Spleen (tissue), 11 donors: Measurements from ENCODE around the gene NABP1. TPM values are rescaled to one million over a fixed set of nuclear protein-coding genes. Genes with fewer than 3 reads are reported as not detected.

ENCODE experiments used
- DNase-seq: peaks from one replicate; pipeline ENCODE4 v3.0.0-alpha.2; 2020
- H3K27ac ChIP-seq, 8 donors: fragments of 200-600 bp; sonication (generic) in 7 of 8; 1 replicate in 4 of 8; 2 replicates in 4 of 8; pipeline versions ENCODE4 v1.5.0 to v1.8.0; 2016 to 2021; ENCODE audit warnings: inconsistent platforms in 4 of 8, mild to moderate bottlenecking in 4 of 8, moderate library complexity in 1 of 8
- H3K27me3 ChIP-seq, 7 donors: fragments of 200-600 bp; sonication (generic) in 6 of 7; replicated peaks in 1 of 7; 1 replicate in 4 of 7; 2 replicates in 3 of 7; pipeline versions ENCODE4 v1.5.0 to v1.8.0; 2016 to 2021; ENCODE audit warnings: inconsistent platforms in 3 of 7, mild to moderate bottlenecking in 1 of 7
- H3K36me3 ChIP-seq, 6 donors: fragments of 200-600 bp; sonication (generic) in 5 of 6; 1 replicate in 4 of 6; 2 replicates in 2 of 6; pipeline versions ENCODE4 v1.5.0 to v1.8.0; 2016 to 2021; ENCODE audit warnings: inconsistent platforms in 2 of 6
- H3K4me1 ChIP-seq, 6 donors: fragments of 200-600 bp; sonication (generic) in 5 of 6; 1 replicate in 3 of 6; 2 replicates in 3 of 6; pipeline versions ENCODE4 v1.5.0 to v1.8.0; 2016 to 2021; ENCODE audit warnings: inconsistent platforms in 3 of 6
- H3K4me3 ChIP-seq, 8 donors: fragments of 200-600 bp; sonication (generic) in 7 of 8; 1 replicate in 4 of 8; 2 replicates in 4 of 8; pipeline versions ENCODE4 v1.5.0 to v1.8.0; 2016 to 2021; ENCODE audit warnings: inconsistent platforms in 4 of 8, mild to moderate bottlenecking in 4 of 8, moderate library complexity in 2 of 8
- H3K9me3 ChIP-seq, 8 donors: fragments of 200-600 bp; sonication (generic) in 7 of 8; 1 replicate in 4 of 8; 2 replicates in 4 of 8; pipeline versions ENCODE4 v1.5.0 to v1.8.0; 2016 to 2021; ENCODE audit warnings: inconsistent platforms in 4 of 8
- POLR2A ChIP-seq, 3 donors: fragments of 450-650 bp; IDR thresholded peaks; one replicate each; pipeline ENCODE4 v1.5.1; 2017; ENCODE audit warnings: antibody characterized with exemption in 3 of 3, mild to moderate bottlenecking in 1 of 3
- POLR2AphosphoS5 ChIP-seq, 3 donors: sonication (generic); formaldehyde crosslinking; IDR thresholded peaks; one replicate each; pipeline ENCODE4 v1.5.1; 2017; ENCODE audit warnings: antibody characterized with exemption in 3 of 3
- WGBS, 5 donors: extraction: QIAGEN DNeasy Blood & Tissue Kit in 3 of 5; methylation state at CpG; one replicate each; pipeline versions ENCODE4 v1.1.5 to v1.1.7; 2013 to 2018; 5-methylcytosine and 5-hydroxymethylcytosine counted together
- intact Hi-C: fragments of 100-400 bp; cut with DNase I; formaldehyde crosslinking; loops from one replicate; pipeline ENCODE4 v1.15.0; 2023; ENCODE audit warnings: low total_unique reads
- polyA plus RNA-seq, 3 donors: library from polyadenylated mRNA; stranded (reverse); fragments of 200-250 nt; gene quantifications; one replicate each; pipeline ENCODE4 v1.2.1, GENCODE V29; 2013
- total RNA-seq, 7 donors: library from RNA; depleted of rRNA in 3 of 7; stranded (reverse); fragments of >200 nt in 3 of 7; fragmentation: NEBNext Ultra II Directional in 4 of 7; extraction: Animal tissue kit (Norgen Biotek cat#: 25700) in 4 of 7; gene quantifications; one replicate each; pipeline versions ENCODE4 v1.1.0 to v1.2.1, GENCODE V29; 2016 to 2021
- TF ChIP-seq, protein P1 (sequence below), 11 experiments: fragments of 200-600 bp in 7 of 11; fragments of 450-650 bp in 4 of 11; sonication (generic) in 4 of 11; IDR thresholded peaks in 8 of 11; conservative IDR thresholded peaks in 3 of 11; 1 replicate in 7 of 11; 2 replicates in 4 of 11; pipeline versions ENCODE4 v1.4.0 to v1.8.0; 2016 to 2021; ENCODE audit warnings: antibody characterized with exemption in 11 of 11, inconsistent platforms in 4 of 11, mild to moderate bottlenecking in 1 of 11
- donor health status: healthy with polysubstance abuse.
- donor health status: DM: no; HTN: no; CAD: no; lungs with moderate emphysema.
- donor health status: DM: no; HTN: no; CAD: no.
- donor health status: Bipolar disorder and iron deficiency.
- donor health status: healthy.
- donor health status: DM: no; HTN: no; CAD: no.
- donor health status: DM: yes; HTN: yes; CAD: no.

The NABP1 gene
- total and polyA plus RNA-seq, 10 donors = 33.0 to 292 (median 176) TPM

DNA sequence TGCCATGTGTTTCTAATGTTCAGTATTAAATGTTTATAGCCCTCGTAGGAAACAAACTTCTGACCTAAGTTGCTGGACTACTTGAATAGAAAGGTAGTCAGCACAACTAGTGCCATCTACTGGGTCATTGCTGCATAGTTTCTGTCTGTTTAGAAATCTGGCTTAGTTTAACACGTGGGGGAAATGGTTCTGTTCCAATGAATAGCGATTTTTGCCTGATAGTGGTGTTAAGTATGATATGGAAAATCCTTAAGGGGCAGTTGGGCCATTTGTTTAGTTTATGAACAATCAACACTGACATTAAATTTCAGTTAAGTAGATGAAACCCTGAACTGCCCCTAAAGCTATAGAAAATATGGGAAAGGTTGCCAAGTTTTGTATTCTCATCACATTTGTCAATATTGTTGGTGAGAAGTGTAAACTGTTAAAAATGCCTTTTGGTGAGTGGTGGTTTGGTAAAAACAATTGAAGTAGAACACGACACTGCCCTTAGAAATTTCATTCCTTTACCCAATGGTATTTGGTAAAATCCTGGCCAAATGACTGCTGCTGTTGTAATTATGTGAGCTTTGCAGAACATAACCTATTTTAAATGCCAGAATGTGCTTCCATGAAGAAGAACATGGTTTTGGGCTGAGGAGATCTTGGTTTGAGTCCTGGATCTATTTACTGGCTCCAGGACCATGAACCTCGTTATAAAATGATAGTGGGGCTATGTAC lies 13.2 kb downstream of the NABP1 start:
- intact Hi-C loops = loop anchor here (5.0 kb wide), 1 partner anchor 124 kb away; no protein-coding TSS in a partner anchor
- H3K36me3 ChIP-seq = peaks cover 0 to 62% (median 24%) of the 10 kb centered on the region in 6 donors
- 20 to 22% (median 21%) methylated on average over 5 of the region's 5 CpGs for WGBS, 5 donors
- no peak overlapping the region for H3K4me3 ChIP-seq
- TF ChIP-seq, protein P1, sequence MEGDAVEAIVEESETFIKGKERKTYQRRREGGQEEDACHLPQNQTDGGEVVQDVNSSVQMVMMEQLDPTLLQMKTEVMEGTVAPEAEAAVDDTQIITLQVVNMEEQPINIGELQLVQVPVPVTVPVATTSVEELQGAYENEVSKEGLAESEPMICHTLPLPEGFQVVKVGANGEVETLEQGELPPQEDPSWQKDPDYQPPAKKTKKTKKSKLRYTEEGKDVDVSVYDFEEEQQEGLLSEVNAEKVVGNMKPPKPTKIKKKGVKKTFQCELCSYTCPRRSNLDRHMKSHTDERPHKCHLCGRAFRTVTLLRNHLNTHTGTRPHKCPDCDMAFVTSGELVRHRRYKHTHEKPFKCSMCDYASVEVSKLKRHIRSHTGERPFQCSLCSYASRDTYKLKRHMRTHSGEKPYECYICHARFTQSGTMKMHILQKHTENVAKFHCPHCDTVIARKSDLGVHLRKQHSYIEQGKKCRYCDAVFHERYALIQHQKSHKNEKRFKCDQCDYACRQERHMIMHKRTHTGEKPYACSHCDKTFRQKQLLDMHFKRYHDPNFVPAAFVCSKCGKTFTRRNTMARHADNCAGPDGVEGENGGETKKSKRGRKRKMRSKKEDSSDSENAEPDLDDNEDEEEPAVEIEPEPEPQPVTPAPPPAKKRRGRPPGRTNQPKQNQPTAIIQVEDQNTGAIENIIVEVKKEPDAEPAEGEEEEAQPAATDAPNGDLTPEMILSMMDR (IDR thresholded peaks at IDR 0.05 in 8 of 11, conservative IDR thresholded peaks at IDR 0.05 in 3 of 11) = peak; percentile 59 to 92 (median 77)
- TF ChIP-seq POLR2A (IDR thresholded peaks at IDR 0.05) (no peak), POLR2AphosphoS5 (IDR thresholded peaks at IDR 0.05) (peak in 1 of 3 donors; percentile 54)
- H3K4me1 ChIP-seq = peaks cover 5 to 57% (median 26%) of the 10 kb centered on the region in 6 donors
- H3K27ac ChIP-seq = peak overlapping the region in 7 of 8 donors; percentile 17 to 63 (median 46)
- H3K27me3 ChIP-seq = no peaks in the 10 kb centered on the region
- H3K9me3 ChIP-seq = no peaks in the 10 kb centered on the region
- DNase-seq = no peak

DNA sequence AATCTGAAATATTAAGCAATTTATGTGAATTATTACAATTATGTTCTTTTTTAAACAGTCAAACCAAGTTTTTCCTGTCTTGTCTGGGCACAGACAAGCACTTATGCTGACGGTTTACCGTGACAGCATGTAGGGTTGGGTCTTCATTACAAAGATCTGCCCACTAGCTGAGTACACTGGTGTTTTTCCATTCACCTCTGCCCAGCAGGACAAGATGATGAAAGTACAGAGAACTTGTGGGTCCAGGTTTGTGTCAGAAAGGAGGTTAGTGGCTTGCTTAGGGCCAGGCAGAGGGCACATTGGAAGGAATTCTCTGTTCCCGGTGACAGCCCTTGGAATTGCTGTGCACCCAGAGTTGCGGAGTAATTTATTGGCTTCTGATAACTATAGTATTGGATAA lies 14.0 kb downstream of the NABP1 start:
- WGBS, 5 donors = 64 to 74% (median 71%) methylated on average over 4 of the region's 4 CpGs
- Histone ChIP-seq H3K4me1 (peaks cover 5 to 50% (median 20%) of the 10 kb centered on the region in 6 donors), H3K27me3 (no peaks in the 10 kb centered on the region), H3K36me3 (peaks cover 0 to 62% (median 16%) of the 10 kb centered on the region in 6 donors), H3K27ac (peak overlapping the region in 2 of 8 donors; percentile 52 to 53), H3K9me3 (no peaks in the 10 kb centered on the region), H3K4me3 (no peak overlapping the region)
- TF ChIP-seq POLR2A (IDR thresholded peaks at IDR 0.05) = no peak
- TF ChIP-seq POLR2AphosphoS5 (IDR thresholded peaks at IDR 0.05) = peak in 1 of 3 donors; percentile 53
- no peak for DNase-seq
- intact Hi-C loops = loop anchor here (5.0 kb wide), 1 partner anchor 125 kb away; no protein-coding TSS in a partner anchor

DNA sequence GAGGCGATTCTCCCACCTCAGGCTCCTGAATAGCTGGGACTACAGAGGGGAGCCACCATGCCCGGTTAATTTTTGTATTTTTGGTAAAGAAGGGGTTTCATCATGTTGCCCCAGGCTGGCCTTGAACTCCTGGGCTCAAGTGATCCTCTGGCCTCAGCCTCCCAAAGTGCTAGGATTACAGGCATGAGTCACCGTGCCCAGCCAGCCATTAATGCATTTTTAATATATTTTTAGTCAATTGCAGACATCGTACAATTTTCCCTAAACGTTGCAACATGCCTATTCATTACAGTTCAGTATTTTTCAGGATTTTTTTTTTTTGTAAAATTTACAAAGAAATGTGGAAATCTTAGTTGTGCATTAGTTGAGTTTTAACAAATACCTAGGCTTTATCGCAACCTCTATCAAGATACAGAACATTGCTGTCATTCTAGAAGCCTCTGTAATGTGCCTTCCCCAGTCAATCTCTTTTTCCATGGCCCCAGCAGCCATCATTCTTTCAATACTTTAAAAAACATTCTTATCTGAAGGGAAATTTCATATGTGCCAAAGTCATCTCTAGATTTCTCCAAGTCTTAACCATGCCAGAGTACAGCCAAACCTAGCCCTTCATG lies 14.7 kb downstream of the NABP1 start:
- 75 to 80% (median 77%) methylated on average over 6 of the region's 6 CpGs for WGBS, 5 donors
- intact Hi-C loops = loop anchor here (5.0 kb wide), 1 partner anchor 125 kb away; no protein-coding TSS in a partner anchor
- no peak for TF ChIP-seq POLR2A (IDR thresholded peaks at IDR 0.05)
- TF ChIP-seq, protein P1 (IDR thresholded peaks at IDR 0.05 in 8 of 11, conservative IDR thresholded peaks at IDR 0.05 in 3 of 11) = peak in 1 of 11 experiments; percentile 2
- TF ChIP-seq POLR2AphosphoS5 (IDR thresholded peaks at IDR 0.05) = peak in 1 of 3 donors; percentile 26
- H3K36me3 ChIP-seq = peaks cover 0 to 59% (median 10%) of the 10 kb centered on the region in 6 donors
- H3K27me3 ChIP-seq = no peaks in the 10 kb centered on the region
- peaks cover 5 to 44% (median 20%) of the 10 kb centered on the region in 6 donors for H3K4me1 ChIP-seq
- no peak overlapping the region for H3K27ac ChIP-seq
- H3K9me3 ChIP-seq = no peaks in the 10 kb centered on the region
- H3K4me3 ChIP-seq = no peak overlapping the region
- DNase-seq = no peak

DNA sequence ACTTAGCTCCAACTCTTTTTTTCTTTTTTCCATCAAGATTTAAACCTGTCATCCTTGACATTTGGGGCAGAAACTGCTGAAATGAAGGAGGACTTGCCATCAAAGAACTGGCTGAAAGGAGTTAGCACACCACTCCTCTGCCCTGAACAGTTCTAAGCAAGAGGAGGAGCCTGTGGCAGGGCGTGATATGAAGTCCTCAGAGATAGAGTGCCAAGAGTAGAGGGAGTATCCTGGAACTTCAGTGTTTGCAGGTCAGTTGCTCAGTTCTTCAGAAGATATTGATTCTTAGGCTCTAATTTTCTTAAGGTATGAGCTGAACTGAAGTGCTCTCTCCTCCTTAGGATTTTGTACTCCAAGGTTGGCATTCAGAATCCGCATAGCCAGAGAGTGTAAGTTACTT lies 15.2 kb downstream of the NABP1 start:
- WGBS, 5 donors = 70 to 87% (median 83%) methylated on average over 2 of the region's 2 CpGs
- Histone ChIP-seq H3K36me3 (peaks cover 0 to 59% (median 4%) of the 10 kb centered on the region in 6 donors), H3K9me3 (no peaks in the 10 kb centered on the region), H3K4me3 (no peak overlapping the region), H3K4me1 (peaks cover 5 to 40% (median 20%) of the 10 kb centered on the region in 6 donors), H3K27me3 (no peaks in the 10 kb centered on the region), H3K27ac (no peak overlapping the region)
- DNase-seq = no peak
- TF ChIP-seq, protein P1 (IDR thresholded peaks at IDR 0.05 in 8 of 11, conservative IDR thresholded peaks at IDR 0.05 in 3 of 11) = no peak
- no peak for TF ChIP-seq POLR2AphosphoS5 (IDR thresholded peaks at IDR 0.05)
- no peak for TF ChIP-seq POLR2A (IDR thresholded peaks at IDR 0.05)
- intact Hi-C loops = loop anchor here (5.0 kb wide), 1 partner anchor 126 kb away; no protein-coding TSS in a partner anchor
